HCT116 (cell line): ENCODE measurements around the gene ADGRD1. TPM values are rescaled to one million over a fixed set of nuclear protein-coding genes. Genes with fewer than 3 reads are reported as not detected.

ENCODE experiments used
- ATAC-seq: fragments of 200-7000 bp; cut with Tn5 transposase; 2 replicates; pipeline ENCODE4 v1.9.1; 2020; ENCODE audit warnings: mild to moderate bottlenecking, moderate library complexity
- BruUV-seq: library from RNA; stranded (reverse); fragments of 400-500 nt; replicated peaks from 2 replicates; lab custom pipeline; 2021; lab: Mats Ljungman, UMichigan
- CTCF ChIA-PET: fragments of 300-600 bp; sonication (Branson Sonifier 250); formaldehyde crosslinking; loops from one replicate; lab custom pipeline; 2021; ENCODE audit warnings: antibody characterized with exemption; lab: Charles Lee
- POLR2A ChIA-PET: fragments of 300-600, 350-600 bp; sonication (Branson Sonifier 250); formaldehyde crosslinking; loops from one replicate; lab custom pipeline; 2021; ENCODE audit warnings: antibody characterized with exemption; lab: Charles Lee
- RAD21 ChIA-PET, 2 experiments: fragments of 300-600 bp; sonication (Branson Sonifier 250); formaldehyde crosslinking; loops; one replicate each; lab custom pipeline; 2023; ENCODE audit warnings: low total read pairs in 2 of 2; ENCODE audit not compliant: uncharacterized antibody in 2 of 2, unreplicated experiment in 2 of 2, low non-redundant PET in 1 of 2; lab: Charles Lee
- DNase-seq: peaks from one replicate; pipeline ENCODE4 v3.0.0-alpha.2; 2010; ENCODE audit warnings: low read depth, low spot score
- H2AFZ ChIP-seq: fragments of 200-600 bp; shearing (Covaris generic), sonication (generic); 2 replicates; pipeline ENCODE4 v1.6.1; 2017; ENCODE audit warnings: low read depth, mixed run types, mixed read lengths, antibody characterized with exemption, low read length; ENCODE audit not compliant: poor library complexity, severe bottlenecking
- H3K27ac ChIP-seq: 2 replicates; pipeline ENCODE4 v1.5.1; 2012; ENCODE audit warnings: low read depth, low read length
- H3K27me3 ChIP-seq: fragments of 200-600 bp; sonication (generic); 2 replicates; pipeline ENCODE4 v1.6.1; 2016; ENCODE audit warnings: mixed run types, low read length, mixed read lengths; ENCODE audit not compliant: insufficient read depth
- H3K36me3 ChIP-seq, 2 experiments: fragments of 200-500 bp in 1 of 2; fragments of 200-600 bp in 1 of 2; sonication (Bioruptor generic) in 1 of 2; sonication (generic) in 1 of 2; 2 replicates each; pipeline versions ENCODE4 v1.5.1 to v1.6.1; 2014 to 2016; ENCODE audit warnings: low read length in 2 of 2, inconsistent platforms in 1 of 2, mixed read lengths in 1 of 2, mixed run types in 1 of 2; ENCODE audit not compliant: insufficient read depth in 2 of 2, control insufficient read depth in 1 of 2
- H3K4me1 ChIP-seq, 2 experiments: fragments of 200-600 bp in 1 of 2; sonication (generic) in 1 of 2; 2 replicates each; pipeline versions ENCODE4 v1.5.1 to v1.6.1; 2012 to 2017; ENCODE audit warnings: low read length in 2 of 2, inconsistent platforms in 1 of 2, mild to moderate bottlenecking in 1 of 2, mixed read lengths in 1 of 2, mixed run types in 1 of 2, moderate library complexity in 1 of 2; ENCODE audit not compliant: insufficient read depth in 2 of 2, control insufficient read depth in 1 of 2
- H3K4me2 ChIP-seq: fragments of 200-600 bp; sonication (generic); 2 replicates; pipeline ENCODE4 v1.6.1; 2017; ENCODE audit warnings: mixed run types, low read length, mixed read lengths
- H3K4me3 ChIP-seq, 2 experiments: fragments of 200-600 bp in 1 of 2; sonication (generic) in 1 of 2; replicated peaks in 1 of 2; 2 replicates each; pipeline ENCODE4 v1.5.1; 2011 to 2016; ENCODE audit warnings: low read length in 2 of 2, control low read depth in 1 of 2, low read depth in 1 of 2, mild to moderate bottlenecking in 1 of 2, mixed read lengths in 1 of 2, mixed run types in 1 of 2
- H3K79me2 ChIP-seq: fragments of 200-600 bp; sonication (generic); 2 replicates; pipeline ENCODE4 v1.6.1; 2017; ENCODE audit warnings: mild to moderate bottlenecking, mixed run types, low read length, moderate library complexity, mixed read lengths; ENCODE audit not compliant: insufficient read depth
- H3K9ac ChIP-seq: fragments of 200-600 bp; sonication (generic); 2 replicates; pipeline ENCODE4 v1.6.1; 2016; ENCODE audit warnings: low read length, mixed read lengths
- H3K9me2 ChIP-seq: fragments of 200-600 bp; sonication (generic), shearing (Covaris generic); 2 replicates; pipeline ENCODE4 v1.6.1; 2017; ENCODE audit warnings: mixed run types, mild to moderate bottlenecking, moderate library complexity; ENCODE audit not compliant: insufficient read depth
- H3K9me3 ChIP-seq, 2 experiments: fragments of 200-500 bp in 1 of 2; fragments of 200-600 bp in 1 of 2; sonication (Bioruptor generic) in 1 of 2; sonication (generic) in 1 of 2; 2 replicates each; pipeline ENCODE4 v1.6.1; 2014 to 2017; ENCODE audit warnings: low read length in 2 of 2, mixed read lengths in 2 of 2, inconsistent platforms in 1 of 2, low read depth in 1 of 2, mild to moderate bottlenecking in 1 of 2, mixed run types in 1 of 2, moderate library complexity in 1 of 2; ENCODE audit not compliant: control insufficient read depth in 1 of 2, insufficient read depth in 1 of 2
- H4K20me1 ChIP-seq: fragments of 200-600 bp; sonication (generic), shearing (Covaris generic); 2 replicates; pipeline ENCODE4 v1.6.1; 2017; ENCODE audit warnings: mixed run types, mild to moderate bottlenecking, moderate library complexity; ENCODE audit not compliant: insufficient read depth
- ATF3 ChIP-seq: IDR thresholded peaks from 2 replicates; pipeline ENCODE4 v1.6.1; 2012
- CBX3 ChIP-seq: IDR thresholded peaks from 2 replicates; pipeline ENCODE4 v1.6.1; 2012; ENCODE audit warnings: low read depth
- EGR1 ChIP-seq: IDR thresholded peaks from 2 replicates; pipeline ENCODE4 v1.6.1; 2012; ENCODE audit warnings: low read depth
- ELF1 ChIP-seq: IDR thresholded peaks from 2 replicates; pipeline ENCODE4 v1.6.1; 2012; ENCODE audit warnings: low read depth, borderline replicate concordance
- EZH2 ChIP-seq: fragments of 200-600 bp; sonication (generic); IDR thresholded peaks from 2 replicates; pipeline ENCODE4 v1.6.1; 2017; ENCODE audit warnings: antibody characterized with exemption, mixed run types
- FOSL1 ChIP-seq: IDR thresholded peaks from 2 replicates; pipeline ENCODE4 v1.6.1; 2012; ENCODE audit warnings: low read depth
- JUND ChIP-seq: IDR thresholded peaks from 2 replicates; pipeline ENCODE4 v1.6.1; 2012
- MAX ChIP-seq: IDR thresholded peaks from 2 replicates; pipeline ENCODE4 v1.6.1; 2012
- POLR2A ChIP-seq: IDR thresholded peaks from 2 replicates; pipeline ENCODE4 v1.7.0; 2011; ENCODE audit warnings: borderline replicate concordance; ENCODE audit not compliant: insufficient read depth, insufficient read length; ENCODE audit errors: extremely low read depth
- POLR2AphosphoS5 ChIP-seq: IDR thresholded peaks from 2 replicates; pipeline ENCODE4 v1.6.1; 2011; ENCODE audit warnings: mild to moderate bottlenecking, low read depth, low read length, moderate library complexity
- SIN3A ChIP-seq: IDR thresholded peaks from 2 replicates; pipeline ENCODE4 v1.6.1; 2012; ENCODE audit warnings: low read depth
- SP1 ChIP-seq: IDR thresholded peaks from 2 replicates; pipeline ENCODE4 v1.6.1; 2012; ENCODE audit warnings: low read depth
- TCF7L2 ChIP-seq: IDR thresholded peaks from 2 replicates; pipeline ENCODE4 v1.7.0; 2011; ENCODE audit warnings: borderline replicate concordance, inconsistent platforms; ENCODE audit not compliant: insufficient read depth, insufficient read length; ENCODE audit errors: extremely low read depth
- ZFX ChIP-seq: fragments of 450-650 bp; IDR thresholded peaks from 2 replicates; pipeline ENCODE4 v1.6.1; 2017
- ZNF274 ChIP-seq: fragments of 200-500 bp; sonication (Bioruptor generic); IDR thresholded peaks from 2 replicates; pipeline ENCODE4 v1.6.1; 2014; ENCODE audit warnings: mild to moderate bottlenecking, low read depth, low read length, inconsistent platforms
- intact Hi-C: fragments of 100-400 bp; cut with micrococcal nuclease; formaldehyde crosslinking; loops from 2 replicates; pipeline ENCODE4 v1.10.0; 2022
- total RNA-seq: library from RNA; stranded (reverse); gene quantifications from one replicate; pipeline ENCODE4 v1.2.1, GENCODE V29; 2021; ENCODE audit not compliant: unreplicated experiment
- TF ChIP-seq, protein P1 (sequence below): IDR thresholded peaks from 2 replicates; pipeline ENCODE4 v1.6.1; 2011; ENCODE audit warnings: mild to moderate bottlenecking, low read length, moderate library complexity; ENCODE audit not compliant: insufficient replicate concordance; ENCODE audit errors: extremely low read depth
- TF ChIP-seq, protein P2 (sequence below): IDR thresholded peaks from 2 replicates; pipeline ENCODE4 v1.6.1; 2012; ENCODE audit warnings: low read depth

ADGRD1 gene
- total RNA-seq, 1 experiment from 2014 or later, result 0.44 TPM

DNA sequence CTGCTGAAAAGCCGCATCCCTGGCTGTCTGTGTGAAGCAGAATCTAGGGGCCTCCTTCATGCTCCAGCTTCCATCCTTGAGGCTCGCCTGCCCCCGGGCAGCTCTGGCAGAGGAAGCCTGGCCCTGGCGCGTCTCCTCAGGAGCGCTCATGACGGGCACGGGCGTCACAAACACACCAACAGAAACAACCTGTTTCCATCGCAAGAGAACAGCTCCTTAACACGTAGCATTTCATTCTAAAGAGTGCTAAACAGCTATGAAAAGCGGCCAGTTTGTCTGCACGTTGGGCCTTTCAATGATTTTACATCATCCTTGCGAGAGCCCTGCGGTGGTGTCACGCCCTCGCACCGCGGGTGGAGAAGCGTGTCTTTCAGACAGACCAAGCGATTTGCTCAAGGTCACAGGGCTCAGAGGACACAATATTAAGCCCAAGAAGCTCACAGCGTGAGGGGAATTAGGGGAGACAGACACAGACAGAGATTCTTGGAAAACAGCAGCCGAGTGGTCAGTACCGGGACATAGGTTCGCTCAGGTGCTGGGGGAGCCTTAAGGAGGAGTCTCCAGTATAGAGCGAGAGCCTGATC is 4.9 kb downstream of the ADGRD1 start:
- ATAC-seq (no peak), DNase-seq (no peak)
- Histone ChIP-seq H2AFZ (no peak overlapping the region), H4K20me1 (no peaks in the 10 kb centered on the region), H3K79me2 (no peaks in the 10 kb centered on the region), H3K27ac (no peak overlapping the region), H3K9ac (no peak overlapping the region), H3K9me3 (peaks cover 0 to 5% of the 10 kb centered on the region in 2 experiments; a peak in 1 of 4 replicates), H3K9me2 (no peaks in the 10 kb centered on the region), H3K27me3 (peaks cover 15% of the 10 kb centered on the region), H3K4me1 (no peaks in the 10 kb centered on the region), H3K36me3 (no peaks in the 10 kb centered on the region), H3K4me3 (no peak overlapping the region), H3K4me2 (no peak overlapping the region)
- no TSS peak for BruUV-seq
- ChIA-PET CTCF (no interaction called here), POLR2A (no interaction called here), RAD21 (no interaction called here)
- intact Hi-C loops, result no loop called here
- TF ChIP-seq TCF7L2, result no peak
- TF ChIP-seq POLR2AphosphoS5, result no peak
- TF ChIP-seq ZFX, result no peak
- no peak for TF ChIP-seq ZNF274
- no peak for TF ChIP-seq EZH2
- TF ChIP-seq, protein P1, sequence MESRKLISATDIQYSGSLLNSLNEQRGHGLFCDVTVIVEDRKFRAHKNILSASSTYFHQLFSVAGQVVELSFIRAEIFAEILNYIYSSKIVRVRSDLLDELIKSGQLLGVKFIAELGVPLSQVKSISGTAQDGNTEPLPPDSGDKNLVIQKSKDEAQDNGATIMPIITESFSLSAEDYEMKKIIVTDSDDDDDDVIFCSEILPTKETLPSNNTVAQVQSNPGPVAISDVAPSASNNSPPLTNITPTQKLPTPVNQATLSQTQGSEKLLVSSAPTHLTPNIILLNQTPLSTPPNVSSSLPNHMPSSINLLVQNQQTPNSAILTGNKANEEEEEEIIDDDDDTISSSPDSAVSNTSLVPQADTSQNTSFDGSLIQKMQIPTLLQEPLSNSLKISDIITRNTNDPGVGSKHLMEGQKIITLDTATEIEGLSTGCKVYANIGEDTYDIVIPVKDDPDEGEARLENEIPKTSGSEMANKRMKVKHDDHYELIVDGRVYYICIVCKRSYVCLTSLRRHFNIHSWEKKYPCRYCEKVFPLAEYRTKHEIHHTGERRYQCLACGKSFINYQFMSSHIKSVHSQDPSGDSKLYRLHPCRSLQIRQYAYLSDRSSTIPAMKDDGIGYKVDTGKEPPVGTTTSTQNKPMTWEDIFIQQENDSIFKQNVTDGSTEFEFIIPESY, result no peak
- TF ChIP-seq POLR2A, result no peak
- no peak for TF ChIP-seq MAX
- no peak for TF ChIP-seq ATF3
- TF ChIP-seq SP1, result no peak
- no peak for TF ChIP-seq ELF1
- TF ChIP-seq JUND, result no peak
- TF ChIP-seq CBX3, result no peak
- no peak for TF ChIP-seq EGR1
- TF ChIP-seq SIN3A, result no peak
- no peak for TF ChIP-seq FOSL1
- TF ChIP-seq, protein P2, sequence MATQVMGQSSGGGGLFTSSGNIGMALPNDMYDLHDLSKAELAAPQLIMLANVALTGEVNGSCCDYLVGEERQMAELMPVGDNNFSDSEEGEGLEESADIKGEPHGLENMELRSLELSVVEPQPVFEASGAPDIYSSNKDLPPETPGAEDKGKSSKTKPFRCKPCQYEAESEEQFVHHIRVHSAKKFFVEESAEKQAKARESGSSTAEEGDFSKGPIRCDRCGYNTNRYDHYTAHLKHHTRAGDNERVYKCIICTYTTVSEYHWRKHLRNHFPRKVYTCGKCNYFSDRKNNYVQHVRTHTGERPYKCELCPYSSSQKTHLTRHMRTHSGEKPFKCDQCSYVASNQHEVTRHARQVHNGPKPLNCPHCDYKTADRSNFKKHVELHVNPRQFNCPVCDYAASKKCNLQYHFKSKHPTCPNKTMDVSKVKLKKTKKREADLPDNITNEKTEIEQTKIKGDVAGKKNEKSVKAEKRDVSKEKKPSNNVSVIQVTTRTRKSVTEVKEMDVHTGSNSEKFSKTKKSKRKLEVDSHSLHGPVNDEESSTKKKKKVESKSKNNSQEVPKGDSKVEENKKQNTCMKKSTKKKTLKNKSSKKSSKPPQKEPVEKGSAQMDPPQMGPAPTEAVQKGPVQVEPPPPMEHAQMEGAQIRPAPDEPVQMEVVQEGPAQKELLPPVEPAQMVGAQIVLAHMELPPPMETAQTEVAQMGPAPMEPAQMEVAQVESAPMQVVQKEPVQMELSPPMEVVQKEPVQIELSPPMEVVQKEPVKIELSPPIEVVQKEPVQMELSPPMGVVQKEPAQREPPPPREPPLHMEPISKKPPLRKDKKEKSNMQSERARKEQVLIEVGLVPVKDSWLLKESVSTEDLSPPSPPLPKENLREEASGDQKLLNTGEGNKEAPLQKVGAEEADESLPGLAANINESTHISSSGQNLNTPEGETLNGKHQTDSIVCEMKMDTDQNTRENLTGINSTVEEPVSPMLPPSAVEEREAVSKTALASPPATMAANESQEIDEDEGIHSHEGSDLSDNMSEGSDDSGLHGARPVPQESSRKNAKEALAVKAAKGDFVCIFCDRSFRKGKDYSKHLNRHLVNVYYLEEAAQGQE, result no peak
